Hypothalamus (tissue), 51 donors: Measurements from ENCODE around the gene ABCA5.
A peak's percentile ranks its signal among the peaks of the same experiment; 100 is the strongest.
"Not testable (repeated sequence)": the region's sequence is repeated elsewhere in the genome, so short reads cannot be mapped to it uniquely, and the experiment has no call there.

Source experiments
- DNase-seq, 51 donors: peaks; one replicate each; lab custom pipeline; 2025; lab: John Stamatoyannopoulos, UW

ABCA5 gene

GRCh38 chr17:69333561-69333960, 6.6 kb upstream of the ABCA5 start:
- DNase-seq, result no peak

DNA sequence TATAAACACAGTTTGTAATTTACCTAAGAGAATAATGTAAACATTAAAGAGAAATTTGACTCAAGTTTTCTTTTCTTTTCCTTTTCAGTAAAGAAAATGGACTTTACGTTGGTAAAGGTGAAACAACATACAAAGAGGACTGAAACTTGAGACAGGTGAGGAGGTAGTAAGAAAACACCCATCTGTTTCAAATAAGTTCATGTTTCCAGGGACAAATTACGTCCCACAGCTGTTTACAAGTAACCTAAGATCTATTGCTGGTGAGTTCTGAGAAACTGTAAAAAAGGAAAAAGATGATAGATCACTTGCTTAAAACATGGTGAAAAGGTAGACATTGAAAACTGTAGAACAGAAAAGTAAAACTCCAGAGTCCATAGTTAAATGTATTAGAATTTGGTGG, 4.8 kb upstream of the ABCA5 start:
- no peak for DNase-seq

GRCh38 chr17:69326377-69327059, 415 bp downstream of the ABCA5 start:
- DNase-seq, result peak in 11 of 51 donors; percentile 14 to 75 (median 43)

DNA sequence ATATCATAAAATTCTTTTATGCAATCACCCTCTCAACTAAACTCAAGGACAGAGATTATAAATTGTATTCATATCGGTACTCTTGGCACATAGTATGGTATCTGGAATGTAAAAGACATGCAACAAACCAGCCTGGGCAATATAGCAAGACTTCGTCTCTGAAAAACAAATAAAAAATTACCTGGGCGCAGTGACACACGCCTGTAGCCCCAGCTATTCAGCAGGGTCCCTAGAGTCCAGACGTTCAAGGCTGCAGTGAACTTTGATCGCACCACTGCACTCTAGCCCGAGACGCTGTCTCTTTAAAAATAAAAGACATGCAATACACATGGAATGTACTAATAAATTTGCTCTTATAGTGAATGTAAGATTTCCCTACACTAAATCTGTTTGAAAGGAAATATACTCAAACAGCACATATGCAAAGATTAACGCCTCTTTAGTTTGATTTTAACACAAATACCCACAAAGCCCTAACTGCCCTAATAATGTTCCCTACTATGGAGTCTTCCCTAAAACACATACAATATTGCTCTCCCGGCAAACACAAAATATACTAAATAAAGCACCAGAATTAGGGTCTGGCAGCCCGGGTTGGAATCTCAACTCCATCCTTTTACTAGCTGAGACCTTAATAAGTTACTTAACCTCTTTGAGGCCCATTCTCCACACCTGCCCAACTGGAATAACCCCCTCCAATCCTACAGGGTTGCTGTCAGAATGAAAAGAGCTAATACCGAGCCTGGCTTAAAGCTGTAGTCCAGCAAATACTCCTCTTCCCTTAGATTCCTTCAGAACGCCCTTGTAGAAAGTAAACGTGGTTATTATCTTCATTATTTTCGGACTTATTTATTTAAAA, 1.2 kb downstream of the ABCA5 start:
- DNase-seq, result no peak

- no peak for DNase-seq
Observed at GRCh38 chr17:69323806-69324205, 3.1 kb downstream of the ABCA5 start.

DNA sequence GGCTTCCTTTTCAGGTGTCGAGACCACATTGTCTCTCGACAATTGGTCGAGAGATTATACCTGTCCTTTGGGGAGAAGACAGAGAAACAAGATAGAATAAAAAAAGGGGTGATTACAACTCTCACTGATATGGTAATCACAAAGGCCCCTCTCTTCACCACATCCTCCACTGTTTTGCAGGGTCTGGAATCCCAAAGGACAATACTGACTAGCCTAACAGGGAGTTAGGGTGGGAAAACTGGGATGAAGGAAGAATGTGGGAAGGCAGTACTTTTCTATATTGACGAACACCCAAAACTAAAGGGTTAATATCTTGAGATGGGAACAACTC, 6.1 kb downstream of the ABCA5 start:
- DNase-seq, result no peak

- DNase-seq, result no peak
Observed at GRCh38 chr17:69320210-69320907, 6.6 kb downstream of the ABCA5 start.

DNA sequence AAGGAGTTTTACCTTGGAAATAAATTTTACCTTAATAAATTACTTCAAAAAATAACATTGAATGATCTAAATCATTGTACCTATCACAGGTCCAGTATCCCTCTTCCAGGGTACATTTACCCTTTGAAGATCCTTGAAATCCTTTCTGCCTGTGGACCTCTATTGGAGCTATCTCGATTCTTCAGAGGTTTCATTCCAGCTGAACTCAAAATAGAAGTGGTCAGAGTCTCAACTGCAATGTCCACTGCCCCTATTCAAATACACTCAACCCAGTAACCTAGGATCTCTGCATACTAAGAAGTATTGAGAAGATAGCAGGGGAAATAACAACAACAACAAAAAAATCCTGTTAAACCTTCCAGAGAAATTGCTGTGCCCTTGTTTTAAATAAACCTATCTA, 9.3 kb downstream of the ABCA5 start:
- DNase-seq, result no peak

DNA sequence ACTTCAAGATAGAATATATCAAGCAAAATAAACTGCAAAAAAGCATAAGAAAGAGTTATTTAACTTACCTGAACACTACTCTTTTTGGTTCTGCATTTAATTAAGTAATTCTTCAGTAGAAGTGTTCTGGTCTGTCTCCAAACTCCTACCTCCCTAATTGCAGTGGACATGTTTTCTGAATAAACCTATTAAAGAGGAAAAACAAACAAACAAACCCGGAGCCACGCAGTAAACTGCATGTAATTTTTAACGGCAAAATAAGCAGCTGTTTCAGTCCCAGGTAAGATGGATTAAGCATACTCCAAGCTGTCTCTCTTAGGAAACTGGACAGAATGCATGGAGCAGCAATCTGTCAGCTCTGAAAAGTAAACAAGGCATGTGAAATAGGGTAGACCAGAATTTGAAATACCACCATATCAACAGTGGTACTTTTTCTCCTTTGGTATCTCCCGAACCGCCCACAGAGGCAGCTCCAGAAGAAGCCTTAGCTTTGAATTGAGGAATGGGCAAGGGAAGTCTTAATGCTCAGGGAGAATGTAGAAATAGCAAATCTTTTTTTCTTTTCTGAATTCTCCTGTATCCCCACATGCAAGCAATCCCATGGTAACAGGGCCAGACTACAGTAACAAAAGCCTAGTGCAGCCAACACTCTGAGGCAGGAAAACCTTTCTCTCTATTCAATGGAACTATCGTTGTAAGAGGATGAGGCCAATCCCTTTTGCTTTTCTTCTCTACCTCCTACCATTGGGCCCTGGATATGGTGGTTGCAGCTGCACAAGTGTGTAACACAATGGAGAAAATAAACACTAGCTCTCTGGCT, 12.5 kb downstream of the ABCA5 start:
- peak in 1 of 51 donors; percentile 2 for DNase-seq

GRCh38 chr17:69305177-69305576, 21.8 kb downstream of the ABCA5 start:
- DNase-seq, result no peak

DNA sequence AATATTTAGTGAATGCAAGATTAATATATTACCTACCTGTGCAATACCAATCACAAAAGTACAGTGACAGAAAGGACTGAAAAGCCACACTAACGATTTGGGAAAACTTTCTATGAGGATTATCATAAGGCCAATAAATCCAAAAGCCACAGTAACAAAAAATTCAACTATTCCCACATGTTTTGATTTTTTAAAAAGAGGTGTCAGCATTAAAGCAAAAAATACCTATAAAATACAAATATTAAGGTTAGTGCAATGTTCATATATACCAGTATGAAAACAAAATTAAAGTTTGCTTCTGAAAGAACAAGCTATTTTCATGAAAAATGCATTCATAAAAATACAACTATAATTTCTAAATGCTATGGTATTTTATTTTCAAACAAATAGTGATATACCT, 24.3 kb downstream of the ABCA5 start:
- no peak for DNase-seq

DNA sequence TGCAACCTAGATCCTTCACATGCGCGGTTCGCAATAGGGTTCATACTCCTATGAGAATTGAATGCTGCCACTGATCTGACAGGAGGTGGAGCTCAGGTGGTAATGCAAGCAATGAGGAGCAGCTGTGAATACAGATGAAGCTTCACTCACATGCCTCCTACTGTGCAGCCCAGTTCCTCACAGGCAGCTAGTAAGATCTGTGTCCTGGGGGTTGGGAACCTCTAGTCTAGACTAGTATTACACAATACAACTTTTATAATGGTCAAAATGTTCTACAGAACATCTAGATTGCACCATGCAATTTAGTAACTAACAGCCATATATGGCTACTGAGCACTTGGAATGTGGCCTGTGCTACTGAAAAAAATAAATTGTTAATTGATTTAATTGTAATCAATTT, 26.7 kb downstream of the ABCA5 start:
- no peak for DNase-seq

DNA sequence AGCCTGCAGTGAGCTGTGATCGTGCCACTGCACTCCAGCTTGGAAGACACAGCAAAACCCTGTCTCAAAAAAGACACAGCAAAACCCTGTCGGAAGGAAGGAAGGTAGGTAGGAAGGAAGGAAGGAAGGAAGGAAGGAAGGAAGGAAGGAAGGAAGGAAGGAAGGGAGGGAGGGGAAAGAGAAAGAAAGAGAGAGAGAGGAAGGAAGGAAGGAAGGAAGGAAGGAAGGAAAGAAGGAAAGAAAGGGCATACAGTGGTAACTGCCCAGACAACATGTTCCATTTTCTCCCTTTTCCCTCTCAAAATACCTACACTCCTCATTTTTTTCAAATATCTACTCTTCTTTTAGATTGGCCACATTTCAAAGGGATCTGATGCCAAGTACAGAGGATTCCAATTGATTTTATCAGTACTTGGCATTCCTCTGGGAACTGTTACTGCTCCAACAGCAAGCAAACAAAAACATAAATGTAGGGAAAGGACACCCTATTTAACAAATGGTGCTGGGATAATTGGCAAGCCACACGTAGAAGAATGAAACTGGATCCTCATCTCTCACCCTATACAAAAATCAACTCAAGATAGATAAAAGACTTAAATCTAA, 28.7 kb downstream of the ABCA5 start:
- DNase-seq, result not testable (repeated sequence)

GRCh38 chr17:69287168-69287567, 39.8 kb downstream of the ABCA5 start:
- no peak for DNase-seq

GRCh38 chr17:69286257-69286656, 40.7 kb downstream of the ABCA5 start:
- no peak for DNase-seq

DNA sequence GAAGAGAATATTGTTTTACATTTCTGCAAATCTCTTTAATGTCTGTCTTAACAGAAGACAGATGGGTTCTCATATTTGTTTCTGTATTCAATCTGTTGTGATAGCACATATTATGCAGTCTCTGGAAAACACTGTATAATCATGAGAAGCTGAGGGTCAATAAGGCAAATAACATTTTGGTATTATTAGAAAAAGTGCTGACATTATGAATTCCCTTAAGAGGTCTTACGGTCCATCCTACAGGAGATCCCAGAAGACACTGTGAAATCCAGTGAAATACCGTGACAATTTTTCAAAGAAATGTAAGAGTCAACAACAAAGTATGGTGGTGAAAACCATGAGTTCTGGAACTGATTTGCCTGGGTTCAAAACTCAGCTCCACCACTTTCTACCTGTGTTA, 42.3 kb downstream of the ABCA5 start:
- no peak for DNase-seq

DNA sequence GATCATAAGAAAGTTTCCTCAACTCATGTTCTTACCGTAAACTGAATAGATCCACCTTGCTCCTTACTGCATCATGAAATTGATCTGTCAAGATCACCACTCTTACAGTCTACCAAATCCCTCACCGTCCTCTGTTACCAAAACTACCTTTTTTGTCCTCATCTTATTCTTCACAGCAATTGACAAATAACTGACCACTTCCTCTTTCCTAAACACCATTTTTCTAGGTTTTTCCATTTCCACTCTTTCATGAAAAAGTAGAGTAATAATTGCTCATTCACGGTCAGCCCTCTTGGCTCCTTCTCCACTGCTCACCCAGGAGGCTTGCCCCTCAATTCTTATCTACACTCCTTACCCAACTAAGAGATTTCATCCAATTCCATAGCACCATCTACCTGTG, 44.9 kb downstream of the ABCA5 start:
- DNase-seq, result no peak

DNA sequence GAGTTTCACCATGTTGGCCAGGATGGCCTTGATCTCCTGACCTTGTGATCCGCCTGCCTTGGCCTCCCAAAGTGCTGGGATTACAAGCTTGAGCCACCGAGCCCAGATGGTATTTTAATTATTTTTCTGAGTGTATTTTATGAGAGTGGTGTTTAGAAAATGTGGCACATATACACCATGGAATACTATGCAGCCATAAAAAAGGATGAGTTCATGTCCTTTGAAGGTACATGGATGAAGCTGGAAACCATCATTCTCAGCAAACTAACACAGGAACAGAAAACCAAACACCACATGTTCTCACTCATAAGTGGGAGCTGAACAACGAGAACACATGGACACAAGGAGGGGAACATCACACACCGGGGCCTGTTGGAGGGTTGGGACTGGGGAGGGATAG, 50.7 kb downstream of the ABCA5 start:
- DNase-seq, result not testable (repeated sequence)

GRCh38 chr17:69275751-69276150, 51.2 kb downstream of the ABCA5 start:
- DNase-seq, result no peak

- no peak for DNase-seq
Observed at GRCh38 chr17:69271023-69271422, 55.9 kb downstream of the ABCA5 start.
